Stimulated activated CD8-positive, alpha-beta memory T cell treated with anti-CD3 and anti-CD28 coated beads, Interleukin-4, amount 100 ng/mL, for 1 hour (primary cell): ENCODE data around the gene PCDH17.

Source experiments
- DNase-seq, 2 donors: peaks; one replicate each; pipeline ENCODE4 v3.0.0-alpha.2; 2020; ENCODE audit warnings: low read depth in 2 of 2, low spot score in 1 of 2

Gene PCDH17

GRCh38 chr13:57633950-57634838 lies 2.6 kb downstream of the PCDH17 start:
- no peak for DNase-seq

DNA sequence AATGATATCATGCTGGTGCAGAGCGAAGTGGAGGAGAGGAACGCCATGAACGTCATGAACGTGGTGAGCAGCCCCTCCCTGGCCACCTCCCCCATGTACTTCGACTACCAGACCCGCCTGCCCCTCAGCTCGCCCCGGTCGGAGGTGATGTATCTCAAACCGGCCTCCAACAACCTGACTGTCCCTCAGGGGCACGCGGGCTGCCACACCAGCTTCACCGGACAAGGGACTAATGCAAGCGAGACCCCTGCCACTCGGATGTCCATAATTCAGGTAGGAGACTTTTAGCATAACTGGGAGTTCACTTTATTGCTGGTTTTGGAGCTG lies 3.3 kb downstream of the PCDH17 start:
- no peak for DNase-seq

GRCh38 chr13:57635541-57636085 lies 4.1 kb downstream of the PCDH17 start:
- DNase-seq: no peak

DNA sequence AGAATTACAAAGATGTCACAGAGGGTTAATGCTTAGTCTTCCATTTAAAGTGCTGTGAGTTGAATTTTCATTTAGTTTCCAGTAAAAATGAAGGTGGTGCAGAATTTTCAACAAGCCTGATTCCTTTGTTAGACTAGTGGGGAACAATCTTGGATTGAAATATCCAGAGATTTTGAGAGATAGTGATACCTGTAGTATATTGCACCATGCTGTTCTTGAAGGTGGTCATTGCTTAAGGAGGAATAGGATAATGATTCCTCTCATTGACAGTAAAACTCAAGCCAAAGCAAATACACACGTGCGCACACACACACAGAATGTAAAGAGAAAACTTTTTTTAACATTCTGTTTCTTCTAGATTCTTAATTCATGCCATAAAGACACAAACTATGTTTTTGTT lies 5.3 kb downstream of the PCDH17 start:
- no peak for DNase-seq

- no peak for DNase-seq
Observed at GRCh38 chr13:57637515-57637914, 6.0 kb downstream of the PCDH17 start.

GRCh38 chr13:57638186-57638890 lies 6.8 kb downstream of the PCDH17 start:
- no peak for DNase-seq

DNA sequence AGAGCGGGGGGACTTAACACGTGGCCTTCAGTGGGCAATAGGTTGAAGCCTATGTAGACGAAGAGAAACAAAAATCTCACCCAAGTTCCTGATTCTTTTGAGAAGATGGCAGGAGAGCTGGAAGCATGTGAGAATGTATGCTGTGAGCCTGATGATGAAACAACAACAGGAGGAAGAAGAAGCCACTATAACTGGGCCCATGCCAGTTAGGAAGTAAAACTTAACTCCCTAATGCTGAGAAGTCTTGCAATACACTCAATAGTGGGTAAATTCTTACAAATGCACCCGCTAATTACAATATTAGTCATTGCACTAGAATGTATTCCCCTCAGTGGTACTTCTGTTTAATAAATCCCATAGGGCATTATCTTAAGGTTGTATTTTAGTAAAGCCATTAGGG lies 9.1 kb downstream of the PCDH17 start:
- no peak for DNase-seq

- no peak for DNase-seq
Observed at GRCh38 chr13:57641051-57641450, 9.5 kb downstream of the PCDH17 start.

- no peak for DNase-seq
Observed at GRCh38 chr13:57644106-57644505, 12.6 kb downstream of the PCDH17 start.

GRCh38 chr13:57653229-57653989 lies 21.9 kb downstream of the PCDH17 start:
- no peak for DNase-seq

DNA sequence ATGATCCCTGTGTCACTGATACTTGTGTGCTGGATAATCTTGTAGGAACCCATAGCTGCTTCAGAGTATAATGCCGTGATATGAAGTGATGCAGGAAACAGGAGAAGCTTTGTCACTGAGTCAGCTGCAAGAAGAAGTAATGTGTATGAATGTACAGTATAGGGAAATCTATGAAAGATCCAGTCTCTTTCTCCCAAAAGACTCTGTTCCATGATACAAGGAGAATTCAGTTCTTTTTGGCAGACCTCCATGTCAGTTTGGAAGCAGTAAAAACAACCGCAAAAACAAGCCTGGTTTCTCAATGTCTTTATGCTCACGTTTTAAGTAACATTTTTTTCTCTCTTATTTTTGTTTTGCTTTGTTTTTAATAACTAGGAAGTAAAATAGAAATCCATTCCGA lies 33.9 kb downstream of the PCDH17 start:
- DNase-seq: no peak

- no peak for DNase-seq
Observed at GRCh38 chr13:57666131-57666953, 34.8 kb downstream of the PCDH17 start.

DNA sequence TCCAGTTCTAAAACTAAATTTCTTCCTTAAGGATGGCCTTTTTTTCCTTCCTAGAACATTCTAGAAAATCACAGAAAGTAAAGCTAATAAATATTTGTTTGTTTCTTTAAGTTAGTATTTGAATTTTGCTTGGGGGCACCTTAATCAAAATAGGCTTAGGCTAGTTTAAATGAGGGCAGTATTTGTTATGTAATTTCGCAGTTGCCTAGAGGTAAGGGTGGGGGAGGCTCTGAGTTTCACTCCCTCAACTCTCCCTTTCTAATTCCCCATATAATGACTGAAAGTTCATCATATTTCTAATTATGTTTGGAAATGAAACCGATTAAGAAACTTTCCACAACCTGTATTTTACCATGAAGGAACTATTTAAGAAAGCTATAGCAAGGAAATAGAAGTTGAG lies 40.6 kb downstream of the PCDH17 start:
- no peak for DNase-seq

DNA sequence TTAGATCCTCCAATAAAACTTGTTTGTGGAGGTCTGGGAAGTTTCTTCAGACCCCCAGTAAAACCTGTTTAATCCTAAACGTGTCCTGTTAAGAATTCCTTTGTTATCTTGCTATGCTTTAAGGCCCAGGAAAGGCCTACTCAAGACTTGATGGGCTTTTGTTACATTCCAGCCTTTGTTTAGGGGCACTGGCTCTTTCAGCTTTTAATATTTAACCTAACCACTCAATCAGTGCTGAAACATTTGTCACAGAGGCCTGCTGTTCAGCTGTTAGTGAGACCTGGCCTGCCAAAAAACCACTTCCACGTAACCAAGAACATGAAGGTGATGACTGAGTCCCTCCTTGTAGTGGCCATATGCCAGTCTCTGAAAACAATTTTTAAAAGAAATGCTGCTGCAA lies 41.7 kb downstream of the PCDH17 start:
- no peak for DNase-seq

DNA sequence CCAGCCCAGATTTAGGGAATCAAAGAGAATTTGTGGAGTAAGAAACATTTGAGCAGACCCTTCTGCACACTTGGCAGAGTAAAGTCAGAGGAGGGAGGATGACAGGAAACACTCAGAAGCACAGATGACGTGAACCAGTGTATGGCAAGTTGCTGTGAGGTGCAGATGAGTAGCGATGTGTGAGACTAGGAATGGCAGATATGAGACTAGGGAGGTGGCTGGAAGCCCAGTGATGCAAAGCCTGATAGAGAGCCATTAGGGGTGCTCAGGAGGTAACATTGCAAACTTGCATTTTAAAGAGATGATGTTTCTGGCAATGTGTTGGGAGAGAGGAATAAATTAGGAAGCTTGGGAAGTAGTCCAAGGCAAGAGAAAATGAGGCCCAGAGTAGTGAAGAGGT lies 44.0 kb downstream of the PCDH17 start:
- DNase-seq: no peak

DNA sequence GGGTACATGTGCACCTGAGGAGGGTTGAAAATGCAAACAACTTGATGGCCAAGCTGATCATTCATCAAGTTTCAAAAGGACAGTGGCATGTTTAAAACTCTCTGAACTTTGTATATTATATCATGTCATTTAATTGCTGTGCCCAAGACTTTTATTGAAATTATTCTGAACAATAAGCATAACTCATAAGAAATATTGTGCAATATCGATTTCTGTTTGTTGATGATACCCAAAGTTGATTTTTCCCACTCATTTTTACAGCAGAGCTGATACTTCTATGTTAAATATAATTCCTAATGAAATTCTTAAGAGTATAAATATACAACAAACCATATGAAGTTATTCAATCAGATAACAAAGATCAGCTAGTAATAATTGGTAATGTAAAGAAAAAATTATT lies 49.1 kb downstream of the PCDH17 start:
- no peak for DNase-seq

- DNase-seq: no peak
Observed at GRCh38 chr13:57682128-57682716, 50.7 kb downstream of the PCDH17 start.

DNA sequence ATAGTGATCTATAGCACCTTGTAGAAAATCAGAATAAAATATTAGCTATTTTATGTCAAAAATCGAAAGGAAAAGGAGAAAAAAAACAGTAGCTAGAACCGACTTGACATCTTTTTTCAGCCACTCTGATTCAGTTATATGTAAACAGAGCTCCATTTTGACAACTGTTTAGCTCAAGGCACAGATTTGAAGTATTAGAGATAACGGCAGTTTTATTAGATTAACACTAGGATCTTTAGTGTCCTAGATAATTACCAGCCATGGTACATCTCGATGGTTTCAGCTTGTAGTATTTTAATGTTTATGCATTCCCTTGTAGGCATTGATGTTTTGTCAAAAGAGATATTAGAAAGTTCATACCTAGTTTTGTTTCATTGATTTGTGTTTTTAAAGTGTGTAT lies 67.3 kb downstream of the PCDH17 start:
- no peak for DNase-seq

DNA sequence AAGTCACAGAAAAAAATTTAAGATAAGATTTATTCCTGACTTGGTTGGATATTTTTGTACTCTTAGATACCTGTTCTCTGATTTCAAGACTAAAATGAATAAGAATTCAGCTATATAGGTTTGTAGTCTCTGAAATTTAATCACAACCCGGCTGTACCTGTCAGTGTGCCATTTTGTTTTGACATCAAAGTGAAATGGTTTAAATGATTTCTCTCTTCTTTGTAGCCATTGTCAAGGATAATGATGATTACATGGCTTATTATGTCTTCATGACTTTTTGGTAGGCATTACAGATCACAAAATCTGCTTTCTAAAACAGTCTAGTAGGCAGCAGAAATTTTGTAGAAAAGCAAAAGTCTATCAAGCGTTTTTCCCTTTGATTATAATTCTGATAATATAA lies 72.5 kb downstream of the PCDH17 start:
- DNase-seq: no peak

DNA sequence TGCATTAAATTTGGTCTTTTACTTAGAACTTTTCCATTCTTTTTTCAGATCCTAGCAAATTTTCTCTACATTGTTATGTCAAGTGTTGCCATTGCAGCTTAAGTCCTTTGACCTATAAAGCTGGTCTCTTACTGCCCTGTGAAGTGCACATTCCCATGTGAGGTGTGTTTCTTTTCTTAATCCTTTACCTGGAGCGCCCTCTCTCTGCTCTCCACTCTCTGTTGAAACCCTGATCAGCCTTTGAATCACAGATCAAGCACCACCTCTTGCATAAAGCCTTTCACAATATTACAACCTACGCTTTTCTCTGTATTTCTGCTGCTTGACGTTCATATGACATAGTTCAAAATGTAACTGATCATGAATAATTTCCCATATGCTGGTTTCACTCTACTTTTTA lies 84.8 kb downstream of the PCDH17 start:
- DNase-seq: no peak
